ENCODE measurements around the gene ZNF101. TPM values are rescaled to one million over a fixed set of nuclear protein-coding genes. Genes with fewer than 3 reads are reported as not detected.

Gene ZNF101
- total and polyA plus RNA-seq, 2 of the 4 experiments (the other 2 are of a cell fraction) = 2.8 to 7.3 TPM

DNA sequence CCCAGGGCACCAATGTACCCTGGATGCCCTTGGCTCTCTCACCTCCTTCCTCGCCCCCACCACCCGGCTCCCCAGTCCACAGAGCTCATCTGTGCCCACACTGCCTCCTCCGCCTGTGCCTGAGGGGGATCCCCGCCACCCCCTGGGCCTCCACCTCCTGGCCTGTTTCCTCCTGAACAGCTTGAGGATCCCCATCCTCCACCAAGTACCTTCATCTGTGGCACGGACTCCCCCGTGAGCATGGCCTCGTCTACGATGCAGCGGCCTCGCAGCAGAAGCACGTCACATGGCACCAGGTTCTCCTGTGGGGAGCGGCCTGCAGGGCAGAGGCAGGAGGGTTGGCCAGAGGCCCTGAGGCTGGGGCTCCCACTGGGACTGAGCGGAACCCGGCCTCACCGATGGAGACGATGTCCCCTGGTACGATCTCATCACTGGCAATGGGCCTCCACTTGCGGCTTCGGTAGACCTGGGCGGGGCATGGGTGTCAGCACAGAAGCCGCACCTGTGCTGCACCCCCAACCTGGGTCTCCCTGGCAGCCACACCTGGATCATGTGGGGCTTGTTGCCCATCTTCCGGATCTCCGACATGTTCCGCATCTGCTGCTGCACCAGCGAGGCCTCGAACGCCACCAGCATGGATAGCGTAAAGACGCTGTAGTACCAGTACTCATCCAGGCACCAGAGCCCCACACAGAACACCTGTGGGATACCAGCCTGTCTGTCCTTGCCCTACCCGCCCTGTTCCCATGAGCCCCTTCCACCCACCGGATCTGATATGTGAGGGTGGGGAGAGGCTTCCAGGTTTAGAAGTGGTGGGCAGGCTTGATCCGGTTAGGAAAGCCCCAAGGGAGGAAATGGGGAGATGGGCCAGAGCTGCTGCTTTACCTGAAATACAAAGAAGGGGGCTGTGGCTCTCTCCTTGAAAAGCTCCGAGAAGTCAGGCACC is 11.9 kb upstream of the ZNF101 start:
- Histone ChIP-seq H3K27ac (ENCODE audit: insufficient read depth, low read length) (no peak overlapping the region), H4K8ac (ENCODE audit: low read depth in 2 of 2, low read length in 2 of 2) (no peak overlapping the region), H2BK15ac (ENCODE audit: low read depth, low read length) (no peak overlapping the region), H2BK120ac (ENCODE audit: low read depth, low read length) (no peak overlapping the region), H3K4me3 (ENCODE audit: insufficient read depth, low read depth, low read length) (no peak overlapping the region), H3K9me1 (ENCODE audit: insufficient read depth, low read length) (peaks cover 12% of the 10 kb centered on the region), H4K5ac (ENCODE audit: low read depth, low read length) (no peak overlapping the region), H3K4ac (ENCODE audit: low read depth, low read length) (no peak overlapping the region), H2AK5ac (ENCODE audit: low read depth, low read length) (no peak overlapping the region), H3K36me3 (ENCODE audit: control insufficient read depth, insufficient read depth, low read length) (peaks cover 74% of the 10 kb centered on the region), H3K56ac (ENCODE audit: extremely low read depth, insufficient read depth, low read length) (no peak overlapping the region), H3K27me3 (ENCODE audit: control insufficient read depth, insufficient read depth, low read length) (no peaks in the 10 kb centered on the region), H4K91ac (ENCODE audit: insufficient read depth, low read depth, low read length) (no peak overlapping the region), H2AFZ (replicated peaks; ENCODE audit: low read length, poor library complexity) (no peak overlapping the region), H3K9me3 (ENCODE audit: control insufficient read depth, insufficient read depth, low read length) (no peaks in the 10 kb centered on the region), H2BK20ac (ENCODE audit: low read depth, low read length) (no peak overlapping the region), H3K9ac (ENCODE audit: low read depth, low read length) (no peak overlapping the region), H3K4me1 (ENCODE audit: control insufficient read depth, insufficient read depth, low read length) (peaks cover 3% of the 10 kb centered on the region; the same call in 1 of the 2 replicates), H2BK5ac (ENCODE audit: low read depth, low read length, poor library complexity, severe bottlenecking) (no peak overlapping the region), H3K14ac (replicated peaks; ENCODE audit: low read depth, low read length) (no peak overlapping the region), H4K20me1 (ENCODE audit: insufficient read depth, low read length) (peaks cover 25% of the 10 kb centered on the region), H3K79me1 (ENCODE audit: low read depth in 1 of 2, low read length in 2 of 2) (peaks cover 9 to 28% of the 10 kb centered on the region in 2 experiments), H3K23ac (ENCODE audit: low read depth, low read length) (no peak overlapping the region), H3K18ac (ENCODE audit: low read depth, low read length) (no peak overlapping the region), H3K4me2 (ENCODE audit: low read depth, low read length) (no peak overlapping the region), H2AK9ac (replicated peaks; ENCODE audit: low read depth, low read length, poor library complexity) (no peak overlapping the region)
- 98% methylated on average over 19 of the region's 33 CpGs; no CpG with 5 or more reads in 1 of the 2 experiments for WGBS, 2 experiments (ENCODE audit: extremely low coverage in 2 of 2, insufficient read length in 1 of 2)
- ChIA-PET POLR2A (ENCODE audit: unreplicated experiment) (no interaction called here), CTCF (no interaction called here)
- ATAC-seq (ENCODE audit: low read depth) = no peak
- intact Hi-C loops (cut with micrococcal nuclease) (no loop called here), dilution Hi-C loops (cut with HindIII; ENCODE audit: low sequenced_read_pairs, unreplicated experiment) (no loop called here), in situ Hi-C loops (cut with MboI; ENCODE audit: low sequenced_read_pairs) (no loop called here)
- no peak for DNase-seq
- BruUV-seq (replicated peaks) = no TSS peak
- TF ChIP-seq, protein P1, sequence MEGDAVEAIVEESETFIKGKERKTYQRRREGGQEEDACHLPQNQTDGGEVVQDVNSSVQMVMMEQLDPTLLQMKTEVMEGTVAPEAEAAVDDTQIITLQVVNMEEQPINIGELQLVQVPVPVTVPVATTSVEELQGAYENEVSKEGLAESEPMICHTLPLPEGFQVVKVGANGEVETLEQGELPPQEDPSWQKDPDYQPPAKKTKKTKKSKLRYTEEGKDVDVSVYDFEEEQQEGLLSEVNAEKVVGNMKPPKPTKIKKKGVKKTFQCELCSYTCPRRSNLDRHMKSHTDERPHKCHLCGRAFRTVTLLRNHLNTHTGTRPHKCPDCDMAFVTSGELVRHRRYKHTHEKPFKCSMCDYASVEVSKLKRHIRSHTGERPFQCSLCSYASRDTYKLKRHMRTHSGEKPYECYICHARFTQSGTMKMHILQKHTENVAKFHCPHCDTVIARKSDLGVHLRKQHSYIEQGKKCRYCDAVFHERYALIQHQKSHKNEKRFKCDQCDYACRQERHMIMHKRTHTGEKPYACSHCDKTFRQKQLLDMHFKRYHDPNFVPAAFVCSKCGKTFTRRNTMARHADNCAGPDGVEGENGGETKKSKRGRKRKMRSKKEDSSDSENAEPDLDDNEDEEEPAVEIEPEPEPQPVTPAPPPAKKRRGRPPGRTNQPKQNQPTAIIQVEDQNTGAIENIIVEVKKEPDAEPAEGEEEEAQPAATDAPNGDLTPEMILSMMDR (conservative IDR thresholded peaks at IDR 0.05; ENCODE audit: low read depth, low read length) = no peak
- TF ChIP-seq CHD1 (IDR thresholded peaks at IDR 0.05; ENCODE audit: low read depth, low read length) (no peak), SMC3 (IDR thresholded peaks at IDR 0.05; ENCODE audit: low read depth, low read length) (no peak), RCOR1 (IDR thresholded peaks at IDR 0.05; ENCODE audit: insufficient replicate concordance, low read length) (no peak), BHLHE40 (IDR thresholded peaks at IDR 0.05; ENCODE audit: low read depth, low read length) (no peak), RFX5 (IDR thresholded peaks at IDR 0.05; ENCODE audit: low read depth, low read length) (no peak), MAFK (IDR thresholded peaks at IDR 0.05; ENCODE audit: low read depth, low read length) (no peak), CEBPB (IDR thresholded peaks at IDR 0.05; ENCODE audit: low read depth, low read length) (no peak), RAD21 (IDR thresholded peaks at IDR 0.05; ENCODE audit: low read length) (no peak), FOS (IDR thresholded peaks at IDR 0.05; ENCODE audit: low read depth, low read length) (no peak), POLR2A (IDR thresholded peaks at IDR 0.05; ENCODE audit: low read depth, low read length) (no peak), NFE2L2 (IDR thresholded peaks at IDR 0.05; ENCODE audit: low read depth, low read length) (no peak), ELK1 (IDR thresholded peaks at IDR 0.05; ENCODE audit: borderline replicate concordance, low read depth, low read length) (no peak), MXI1 (IDR thresholded peaks at IDR 0.05; ENCODE audit: borderline replicate concordance, low read depth, low read length) (no peak)
- TF ChIP-seq, protein P2, sequence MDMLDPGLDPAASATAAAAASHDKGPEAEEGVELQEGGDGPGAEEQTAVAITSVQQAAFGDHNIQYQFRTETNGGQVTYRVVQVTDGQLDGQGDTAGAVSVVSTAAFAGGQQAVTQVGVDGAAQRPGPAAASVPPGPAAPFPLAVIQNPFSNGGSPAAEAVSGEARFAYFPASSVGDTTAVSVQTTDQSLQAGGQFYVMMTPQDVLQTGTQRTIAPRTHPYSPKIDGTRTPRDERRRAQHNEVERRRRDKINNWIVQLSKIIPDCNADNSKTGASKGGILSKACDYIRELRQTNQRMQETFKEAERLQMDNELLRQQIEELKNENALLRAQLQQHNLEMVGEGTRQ (IDR thresholded peaks at IDR 0.05; ENCODE audit: low read depth, low read length) = no peak
